22Rv1 (cell line): Measurements from ENCODE around the gene BOD1L1.

Source experiments
- ZFX ChIP-seq: fragments of 450-650 bp; IDR thresholded peaks from 2 replicates; pipeline ENCODE4 v1.6.1; 2017; ENCODE audit warnings: antibody characterized with exemption, borderline replicate concordance
- TF ChIP-seq, protein P1 (sequence below): fragments of 450-650 bp; IDR thresholded peaks from 2 replicates; pipeline ENCODE4 v1.5.1; 2017; ENCODE audit warnings: mild to moderate bottlenecking

DNA sequence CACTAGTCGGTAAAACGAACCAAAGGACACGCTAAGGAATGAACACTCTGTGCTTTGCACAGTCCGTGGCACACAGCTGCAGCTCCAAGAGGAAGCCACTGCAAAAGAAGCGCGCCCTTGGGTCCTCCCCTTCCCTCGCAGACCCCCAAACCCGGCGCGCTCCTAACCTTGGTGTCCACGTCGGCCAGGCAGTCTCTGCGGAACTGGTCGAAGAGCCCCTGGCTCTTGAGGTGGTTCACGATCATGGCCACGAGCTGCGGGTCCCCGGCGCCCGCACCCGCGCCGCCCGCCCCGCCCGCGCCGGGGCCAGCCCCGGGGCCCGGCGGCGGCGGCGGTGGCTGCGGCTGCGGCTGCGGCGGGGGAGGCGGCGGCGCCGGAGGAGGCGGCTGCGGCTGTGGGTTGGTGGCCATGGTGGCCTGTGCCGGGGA, 333 bp downstream of the BOD1L1 start:
- TF ChIP-seq, protein P1, sequence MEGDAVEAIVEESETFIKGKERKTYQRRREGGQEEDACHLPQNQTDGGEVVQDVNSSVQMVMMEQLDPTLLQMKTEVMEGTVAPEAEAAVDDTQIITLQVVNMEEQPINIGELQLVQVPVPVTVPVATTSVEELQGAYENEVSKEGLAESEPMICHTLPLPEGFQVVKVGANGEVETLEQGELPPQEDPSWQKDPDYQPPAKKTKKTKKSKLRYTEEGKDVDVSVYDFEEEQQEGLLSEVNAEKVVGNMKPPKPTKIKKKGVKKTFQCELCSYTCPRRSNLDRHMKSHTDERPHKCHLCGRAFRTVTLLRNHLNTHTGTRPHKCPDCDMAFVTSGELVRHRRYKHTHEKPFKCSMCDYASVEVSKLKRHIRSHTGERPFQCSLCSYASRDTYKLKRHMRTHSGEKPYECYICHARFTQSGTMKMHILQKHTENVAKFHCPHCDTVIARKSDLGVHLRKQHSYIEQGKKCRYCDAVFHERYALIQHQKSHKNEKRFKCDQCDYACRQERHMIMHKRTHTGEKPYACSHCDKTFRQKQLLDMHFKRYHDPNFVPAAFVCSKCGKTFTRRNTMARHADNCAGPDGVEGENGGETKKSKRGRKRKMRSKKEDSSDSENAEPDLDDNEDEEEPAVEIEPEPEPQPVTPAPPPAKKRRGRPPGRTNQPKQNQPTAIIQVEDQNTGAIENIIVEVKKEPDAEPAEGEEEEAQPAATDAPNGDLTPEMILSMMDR: no peak
- TF ChIP-seq ZFX: no peak
